NB4 (cell line): ENCODE data around the gene DESI1.

Experiments
- DNase-seq: peaks from one replicate; pipeline ENCODE4 v3.0.0; 2010; ENCODE audit warnings: low read depth
- H3K4me3 ChIP-seq: one replicate; pipeline ENCODE4 v1.5.1; 2011; ENCODE audit warnings: mild to moderate bottlenecking, low read depth, low read length, moderate library complexity
- CTCF ChIP-seq: IDR thresholded peaks from one replicate; pipeline ENCODE4 v1.5.1; 2012; ENCODE audit warnings: low read depth, low read length
- MAX ChIP-seq: IDR thresholded peaks from 2 replicates; pipeline ENCODE4 v1.6.1; 2011; ENCODE audit warnings: low read depth, low read length
- MYC ChIP-seq: IDR thresholded peaks from 2 replicates; pipeline ENCODE4 v1.6.1; 2011; ENCODE audit warnings: low read depth, low read length
- POLR2A ChIP-seq: IDR thresholded peaks from 2 replicates; pipeline ENCODE4 v1.6.1; 2011; ENCODE audit warnings: mild to moderate bottlenecking; ENCODE audit not compliant: insufficient read length; ENCODE audit errors: extremely low read depth

The DESI1 gene

GRCh38 chr22:41571786-41572185 lies 49.1 kb downstream of the DESI1 start:
- H3K4me3 ChIP-seq = no peak overlapping the region
- no peak for DNase-seq
- no peak for TF ChIP-seq MYC
- no peak for TF ChIP-seq MAX
- no peak for TF ChIP-seq CTCF
- no peak for TF ChIP-seq POLR2A

- no peak for DNase-seq
- no peak for TF ChIP-seq MAX
- no peak for TF ChIP-seq POLR2A
- TF ChIP-seq MYC = no peak
- TF ChIP-seq CTCF = no peak
- no peak overlapping the region for H3K4me3 ChIP-seq
Observed at GRCh38 chr22:41570221-41570620, 50.6 kb downstream of the DESI1 start.

- TF ChIP-seq MAX (no peak), MYC (no peak), CTCF (no peak), POLR2A (no peak)
Observed at GRCh38 chr22:41568811-41569210, 52.0 kb downstream of the DESI1 start.

GRCh38 chr22:41567512-41567768 lies 53.4 kb downstream of the DESI1 start:
- H3K4me3 ChIP-seq = no peak overlapping the region
- no peak for DNase-seq
- TF ChIP-seq CTCF (no peak), MAX (no peak), POLR2A (no peak), MYC (no peak)

More at GRCh38 chr22:41568811-41569210, 52.0 kb downstream of the DESI1 start:
- H3K4me3 ChIP-seq = no peak overlapping the region
- no peak for DNase-seq

GRCh38 chr22:41565403-41566054 lies 55.3 kb downstream of the DESI1 start:
- H3K4me3 ChIP-seq = no peak overlapping the region
- TF ChIP-seq POLR2A (no peak), MYC (no peak), CTCF (no peak), MAX (no peak)
- peak; percentile 59 for DNase-seq

GRCh38 chr22:41564563-41564962 lies 56.3 kb downstream of the DESI1 start:
- no peak overlapping the region for H3K4me3 ChIP-seq
- no peak for TF ChIP-seq POLR2A
- TF ChIP-seq MAX = no peak
- TF ChIP-seq CTCF = no peak
- TF ChIP-seq MYC = no peak
- no peak for DNase-seq
